GM18873 (cell line): ENCODE measurements around the gene SEZ6L.
A peak's percentile ranks its signal among the peaks of the same experiment; 100 is the strongest.

Experiments used
- ATAC-seq: cut with Tn5 transposase; IDR thresholded peaks from one replicate; pipeline ENCODE4 v1.9.1; 2021; ENCODE audit warnings: mild to moderate bottlenecking, moderate library complexity, moderate number of reproducible peaks; ENCODE audit not compliant: unreplicated experiment, low FRiP score

SEZ6L gene

GRCh38 chr22:26409719-26410335, 240.6 kb downstream of the SEZ6L start:
- ATAC-seq, result no peak

- ATAC-seq, result no peak
Measured at GRCh38 chr22:26410386-26410785, 241.1 kb downstream of the SEZ6L start.

- no peak for ATAC-seq
Measured at GRCh38 chr22:26414347-26414746, 245.1 kb downstream of the SEZ6L start.

GRCh38 chr22:26416256-26416655, 247.0 kb downstream of the SEZ6L start:
- no peak for ATAC-seq

- no peak for ATAC-seq
Measured at GRCh38 chr22:26416670-26417276, 247.5 kb downstream of the SEZ6L start.

GRCh38 chr22:26417406-26417805, 248.1 kb downstream of the SEZ6L start:
- no peak for ATAC-seq

- ATAC-seq, result no peak
Measured at GRCh38 chr22:26418620-26419019, 249.4 kb downstream of the SEZ6L start.

- no peak for ATAC-seq
Measured at GRCh38 chr22:26426924-26427323, 257.7 kb downstream of the SEZ6L start.

- peak; percentile 43 for ATAC-seq
Measured at GRCh38 chr22:26428515-26429457, 259.5 kb downstream of the SEZ6L start, which contains the start of gene ASPHD2. Gene ASPHD2 (plus strand): TSS chr22:26429260. CDS start chr22:26433616, 4,356 bp downstream.

- ATAC-seq, result no peak
Measured at GRCh38 chr22:26429458-26430286, 260.4 kb downstream of the SEZ6L start.

- no peak for ATAC-seq
Measured at GRCh38 chr22:26430600-26430999, 261.3 kb downstream of the SEZ6L start.

GRCh38 chr22:26431261-26431995, 262.2 kb downstream of the SEZ6L start:
- no peak for ATAC-seq

- peak; percentile 45 for ATAC-seq
Measured at GRCh38 chr22:26432619-26433311, 263.5 kb downstream of the SEZ6L start.
